Measurements from ENCODE around the gene SH3PXD2B. TPM values are rescaled to one million over a fixed set of nuclear protein-coding genes. Genes with fewer than 3 reads are reported as not detected.

SH3PXD2B gene
- total and polyA plus RNA-seq, 2 of the 13 experiments (the other 11 are each of a cell fraction or from before 2014, with no cell fraction given): 3.4 to 4.6 TPM

- H3K9ac ChIP-seq (ENCODE audit: insufficient read depth, low read depth, low read length): no peak overlapping the region
- WGBS (ENCODE audit: low lambda C conversion rate): 94% methylated on average over 3 of the region's 3 CpGs
- ChIA-PET POLR2A (no interaction called here), CTCF (ENCODE audit: low intra/inter-chr PET ratio, low total read pairs) (no interaction called here)
- H3K79me2 ChIP-seq (ENCODE audit: insufficient read depth, low read length): no peaks in the 10 kb centered on the region
- H3K27ac ChIP-seq (ENCODE audit: extremely low read length, insufficient read depth, low read length): no peak overlapping the region
- no peaks in the 10 kb centered on the region for H3K9me3 ChIP-seq (ENCODE audit: low read length)
- BruUV-seq (replicated peaks): no TSS peak
- intact Hi-C loops (cut with micrococcal nuclease; ENCODE audit: unreplicated experiment) (no loop called here), in situ Hi-C loops (cut with HindIII; ENCODE audit: extremely low pct_ligation_motif_present, low pct_unique_long_range_greater_than_20kb) (no loop called here)
- peaks cover 0 to 5% of the 10 kb centered on the region in 2 experiments; a peak in 2 of 5 replicates for H3K36me3 ChIP-seq (replicated peaks in 1 of 2; ENCODE audit: control insufficient read depth in 1 of 2, insufficient read depth in 2 of 2, low read length in 2 of 2)
- DNase-seq (ENCODE audit: low spot score): no peak
- no peaks in the 10 kb centered on the region for H3K4me1 ChIP-seq (ENCODE audit: insufficient read depth, low read length)
- no peak overlapping the region for H2AFZ ChIP-seq (ENCODE audit: low read length)
- ATAC-seq: no peak
- no peak for FAIRE-seq
- no peaks in the 10 kb centered on the region for H3K27me3 ChIP-seq (ENCODE audit: control insufficient read depth in 1 of 2, insufficient read depth in 2 of 2, low read length in 2 of 2)
- TF ChIP-seq ZSCAN25 (CRISPR knock-in tag; IDR thresholded peaks at IDR 0.05) (no peak), ZNF547 (CRISPR knock-in tag; IDR thresholded peaks at IDR 0.05) (no peak), ZNF318 (CRISPR knock-in tag; IDR thresholded peaks at IDR 0.05) (no peak), MZF1 (CRISPR knock-in tag; IDR thresholded peaks at IDR 0.05; ENCODE audit: borderline replicate concordance) (no peak), PPARG (CRISPR knock-in tag; conservative IDR thresholded peaks at IDR 0.05) (no peak)
- H3K4me3 ChIP-seq (replicated peaks in 1 of 3; ENCODE audit: insufficient read depth in 1 of 3, low read depth in 2 of 3, low read length in 3 of 3): no peak overlapping the region
- no peaks in the 10 kb centered on the region for H4K20me1 ChIP-seq (ENCODE audit: insufficient read depth, low read length)
- no peak overlapping the region for H3K4me2 ChIP-seq (ENCODE audit: low read depth, low read length)
Observed at GRCh38 chr5:172396220-172396619, 58.1 kb downstream of the SH3PXD2B start.
